NCI-H2196 (cell line): ENCODE data around the gene DNAAF6.
A peak's percentile ranks its signal among the peaks of the same experiment; 100 is the strongest.
"Not testable (repeated sequence)": the region's sequence is repeated elsewhere in the genome, so short reads cannot be mapped to it uniquely, and the experiment has no call there.

ENCODE experiments used
- DNase-seq: peaks from one replicate; lab custom pipeline; 2025; ENCODE audit not compliant: unreplicated experiment; lab: John Stamatoyannopoulos, UW

DNAAF6 gene

GRCh38 chrX:107205770-107206696, at the start of gene DNAAF6, which contains the start of gene NUP62CL:
DNAAF6 (plus strand) TSS chrX:107206611; CDS start chrX:107212876, 6,265 bp downstream.
NUP62CL (minus strand) TSS chrX:107206433; CDS start chrX:107175146, 31,287 bp downstream.
- peak; percentile 89 for DNase-seq

GRCh38 chrX:107157618-107158017, 48.8 kb upstream of the DNAAF6 start:
- not testable (repeated sequence) for DNase-seq

GRCh38 chrX:107167163-107167921, 39.1 kb upstream of the DNAAF6 start:
- no peak for DNase-seq

- no peak for DNase-seq
These were observed 38.2 kb upstream of the DNAAF6 start for GRCh38 chrX:107168257-107168656.

GRCh38 chrX:107168712-107169111, 37.7 kb upstream of the DNAAF6 start:
- DNase-seq = no peak

- DNase-seq = no peak
These were observed 34.9 kb upstream of the DNAAF6 start for GRCh38 chrX:107171369-107172102.

GRCh38 chrX:107197319-107197718, 9.1 kb upstream of the DNAAF6 start:
- DNase-seq = no peak

- DNase-seq = not testable (repeated sequence)
These were observed 8.3 kb upstream of the DNAAF6 start for GRCh38 chrX:107198074-107198473.

- no peak for DNase-seq
These were observed 6.9 kb upstream of the DNAAF6 start for GRCh38 chrX:107199491-107199890.

GRCh38 chrX:107204068-107204605, 2.3 kb upstream of the DNAAF6 start:
- DNase-seq = no peak

- no peak for DNase-seq
These were observed 270 bp downstream of the DNAAF6 start for GRCh38 chrX:107206697-107207065.

GRCh38 chrX:107207089-107207488, 678 bp downstream of the DNAAF6 start:
- DNase-seq = no peak

GRCh38 chrX:107207943-107208342, 1.5 kb downstream of the DNAAF6 start:
- DNase-seq = no peak

GRCh38 chrX:107213477-107213876, 7.1 kb downstream of the DNAAF6 start:
- DNase-seq = no peak

- DNase-seq = no peak
These were observed 20.3 kb downstream of the DNAAF6 start for GRCh38 chrX:107226757-107227156.

GRCh38 chrX:107227780-107228485, 21.5 kb downstream of the DNAAF6 start:
- no peak for DNase-seq

- DNase-seq = no peak
These were observed 22.0 kb downstream of the DNAAF6 start for GRCh38 chrX:107228486-107228819.

GRCh38 chrX:107272431-107272921, 66.1 kb downstream of the DNAAF6 start:
- no peak for DNase-seq

GRCh38 chrX:107273795-107274194, 67.4 kb downstream of the DNAAF6 start:
- no peak for DNase-seq

- DNase-seq = no peak
These were observed 82.3 kb downstream of the DNAAF6 start for GRCh38 chrX:107288676-107289075.
